GM23338 (cell line): ENCODE data around the gene ANKK1. TPM values are rescaled to one million over a fixed set of nuclear protein-coding genes. Genes with fewer than 3 reads are reported as not detected.

Source experiments
- ATAC-seq: fragments of 200-7000 bp; cut with Tn5 transposase; 3 replicates; pipeline ENCODE4 v1.9.1; 2020
- DNase-seq: peaks from one replicate; pipeline ENCODE4 v3.0.0-alpha.2; 2015; ENCODE audit warnings: low spot score
- H2AFZ ChIP-seq: fragments of 200-600 bp; sonication (generic); 2 replicates; pipeline ENCODE4 v1.8.0; 2016; ENCODE audit warnings: antibody characterized with exemption, mild to moderate bottlenecking, moderate library complexity
- H3F3A ChIP-seq: fragments of 200-600 bp; sonication (generic); replicated peaks from 2 replicates; pipeline ENCODE4 v1.8.0; 2017; ENCODE audit warnings: antibody characterized with exemption, mixed run types, low read depth
- H3K27ac ChIP-seq: fragments of 200-600 bp; sonication (generic); 2 replicates; pipeline ENCODE4 v1.6.1; 2016; ENCODE audit warnings: low read depth
- H3K27me3 ChIP-seq: fragments of 200-600 bp; sonication (generic); 2 replicates; pipeline ENCODE4 v1.8.0; 2016; ENCODE audit warnings: mild to moderate bottlenecking, mixed run types, moderate library complexity; ENCODE audit not compliant: insufficient read depth
- H3K36me3 ChIP-seq: fragments of 200-600 bp; sonication (generic); 2 replicates; pipeline ENCODE4 v1.8.0; 2016; ENCODE audit warnings: mild to moderate bottlenecking; ENCODE audit not compliant: insufficient read depth
- H3K4me1 ChIP-seq: fragments of 200-600 bp; sonication (generic); 2 replicates; pipeline ENCODE4 v1.8.0; 2016; ENCODE audit warnings: mild to moderate bottlenecking, moderate library complexity; ENCODE audit not compliant: insufficient read depth
- H3K4me2 ChIP-seq: fragments of 200-600 bp; sonication (generic); 2 replicates; pipeline ENCODE4 v1.7.1; 2017; ENCODE audit warnings: mixed run types
- H3K4me3 ChIP-seq: fragments of 200-600 bp; sonication (generic); 2 replicates; pipeline ENCODE4 v1.6.1; 2016; ENCODE audit warnings: mixed run types
- H3K79me2 ChIP-seq: fragments of 200-600 bp; sonication (generic); replicated peaks from 2 replicates; pipeline ENCODE4 v1.8.0; 2017; ENCODE audit warnings: mild to moderate bottlenecking; ENCODE audit not compliant: insufficient read depth
- H3K9me2 ChIP-seq: fragments of 200-600 bp; sonication (generic); 2 replicates; pipeline ENCODE4 v1.8.0; 2017; ENCODE audit not compliant: insufficient read depth
- H4K20me1 ChIP-seq: fragments of 200-600 bp; sonication (generic); replicated peaks from 2 replicates; pipeline ENCODE4 v1.8.0; 2017; ENCODE audit warnings: mild to moderate bottlenecking; ENCODE audit not compliant: insufficient read depth
- H3K27ac Mint-ChIP-seq: 2 replicates; pipeline ENCODE4 v1.8.0; 2020; ENCODE audit warnings: inconsistent platforms, mild to moderate bottlenecking, moderate library complexity, mixed read lengths
- H3K27me3 Mint-ChIP-seq: 3 replicates; pipeline ENCODE4 v1.8.0; 2022; ENCODE audit warnings: low read depth, mild to moderate bottlenecking, moderate library complexity, mixed read lengths, inconsistent platforms; ENCODE audit not compliant: insufficient read depth, poor library complexity
- H3K36me3 Mint-ChIP-seq: 3 replicates; pipeline ENCODE4 v1.8.0; 2021; ENCODE audit warnings: low read depth, mild to moderate bottlenecking, inconsistent platforms, moderate library complexity, mixed read lengths
- H3K4me1 Mint-ChIP-seq: 3 replicates; pipeline ENCODE4 v1.8.0; 2020; ENCODE audit warnings: mild to moderate bottlenecking, inconsistent platforms, mixed read lengths
- H3K4me3 Mint-ChIP-seq: 3 replicates; pipeline ENCODE4 v1.8.0; 2021; ENCODE audit warnings: moderate library complexity, mild to moderate bottlenecking, inconsistent platforms, mixed read lengths
- H3K9me3 Mint-ChIP-seq: 3 replicates; pipeline ENCODE4 v1.8.0; 2020; ENCODE audit warnings: moderate library complexity, mild to moderate bottlenecking, inconsistent platforms, mixed read lengths
- CREB1 ChIP-seq: fragments of 250-450 bp; sonication (Bioruptor Pico); IDR thresholded peaks from 2 replicates; pipeline ENCODE4 v1.5.0; 2020; ENCODE audit warnings: low read depth, mild to moderate bottlenecking, moderate library complexity
- EZH2 ChIP-seq: fragments of 200-600 bp; sonication (generic); IDR thresholded peaks from one replicate; pipeline ENCODE4 v1.8.0; 2017; ENCODE audit warnings: antibody characterized with exemption, mild to moderate bottlenecking, low read depth; ENCODE audit not compliant: unreplicated experiment
- POLR2AphosphoS5 ChIP-seq: IDR thresholded peaks from 2 replicates; pipeline ENCODE4 v1.6.1; 2016; ENCODE audit warnings: antibody characterized with exemption, low read depth
- ZNF114 ChIP-seq: fragments of 250-450 bp; sonication (Bioruptor Pico); IDR thresholded peaks from 2 replicates; pipeline ENCODE4 v1.5.0; 2020; ENCODE audit warnings: mild to moderate bottlenecking, moderate library complexity
- polyA plus RNA-seq: library from polyadenylated mRNA; unstranded; fragments of >200 nt; fragmentation: Nextera tagmentation; extraction: Ambion mirVana; gene quantifications from 2 replicates; pipeline ENCODE4 v1.2.1, GENCODE V29; 2016
- total RNA-seq: library from RNA; depleted of rRNA; stranded (reverse); fragments of >200 nt; shearing (Covaris generic); gene quantifications from 2 replicates; pipeline ENCODE4 v1.2.3, GENCODE V29; 2014
- TF ChIP-seq, protein P1 (sequence below): fragments of 250-450 bp; sonication (Bioruptor Pico); IDR thresholded peaks from 2 replicates; pipeline ENCODE4 v1.5.0; 2020; ENCODE audit warnings: mild to moderate bottlenecking, moderate library complexity
- TF ChIP-seq, protein P2 (sequence below), 2 experiments: fragments of 200-600 bp in 1 of 2; sonication (generic) in 1 of 2; conservative IDR thresholded peaks; 2 replicates each; pipeline versions ENCODE4 v1.5.1 to v1.6.1; 2016 to 2017; ENCODE audit warnings: antibody characterized with exemption in 2 of 2, low read depth in 2 of 2, mild to moderate bottlenecking in 2 of 2, moderate library complexity in 1 of 2

The ANKK1 gene
- total and polyA plus RNA-seq, 2 experiments from 2014 or later, result 0.08 to 0.14 TPM

DNA sequence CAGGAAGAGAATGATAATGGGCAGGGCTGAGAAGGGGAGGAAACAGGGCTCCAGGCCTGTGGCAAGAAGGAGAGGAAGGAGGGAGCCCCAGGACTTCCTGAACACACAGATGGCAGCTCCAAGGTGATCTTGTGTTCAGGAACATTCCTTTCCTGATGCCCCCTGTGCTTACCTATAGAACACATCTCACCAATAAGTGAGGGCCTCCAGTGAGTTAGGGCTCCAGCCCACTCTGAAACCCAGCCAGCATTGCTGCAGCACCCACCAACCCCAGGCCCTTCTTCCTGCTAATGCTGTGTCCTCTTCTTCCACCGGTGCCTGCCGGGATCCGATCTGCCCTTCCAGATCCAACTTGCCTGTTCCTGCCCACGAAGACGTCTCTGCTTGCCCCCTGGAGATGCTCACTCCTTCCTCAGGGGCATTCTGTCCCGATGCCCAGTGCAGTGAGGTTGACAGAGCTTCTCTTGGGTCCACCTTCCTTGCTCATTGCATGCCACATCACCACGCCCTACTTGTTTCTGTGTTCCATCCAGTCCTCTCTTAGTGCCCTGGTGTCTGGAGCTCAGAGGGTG is 17.4 kb downstream of the ANKK1 start (continued):
- TF ChIP-seq EZH2 (no peak), POLR2AphosphoS5 (no peak)
- TF ChIP-seq, protein P1, sequence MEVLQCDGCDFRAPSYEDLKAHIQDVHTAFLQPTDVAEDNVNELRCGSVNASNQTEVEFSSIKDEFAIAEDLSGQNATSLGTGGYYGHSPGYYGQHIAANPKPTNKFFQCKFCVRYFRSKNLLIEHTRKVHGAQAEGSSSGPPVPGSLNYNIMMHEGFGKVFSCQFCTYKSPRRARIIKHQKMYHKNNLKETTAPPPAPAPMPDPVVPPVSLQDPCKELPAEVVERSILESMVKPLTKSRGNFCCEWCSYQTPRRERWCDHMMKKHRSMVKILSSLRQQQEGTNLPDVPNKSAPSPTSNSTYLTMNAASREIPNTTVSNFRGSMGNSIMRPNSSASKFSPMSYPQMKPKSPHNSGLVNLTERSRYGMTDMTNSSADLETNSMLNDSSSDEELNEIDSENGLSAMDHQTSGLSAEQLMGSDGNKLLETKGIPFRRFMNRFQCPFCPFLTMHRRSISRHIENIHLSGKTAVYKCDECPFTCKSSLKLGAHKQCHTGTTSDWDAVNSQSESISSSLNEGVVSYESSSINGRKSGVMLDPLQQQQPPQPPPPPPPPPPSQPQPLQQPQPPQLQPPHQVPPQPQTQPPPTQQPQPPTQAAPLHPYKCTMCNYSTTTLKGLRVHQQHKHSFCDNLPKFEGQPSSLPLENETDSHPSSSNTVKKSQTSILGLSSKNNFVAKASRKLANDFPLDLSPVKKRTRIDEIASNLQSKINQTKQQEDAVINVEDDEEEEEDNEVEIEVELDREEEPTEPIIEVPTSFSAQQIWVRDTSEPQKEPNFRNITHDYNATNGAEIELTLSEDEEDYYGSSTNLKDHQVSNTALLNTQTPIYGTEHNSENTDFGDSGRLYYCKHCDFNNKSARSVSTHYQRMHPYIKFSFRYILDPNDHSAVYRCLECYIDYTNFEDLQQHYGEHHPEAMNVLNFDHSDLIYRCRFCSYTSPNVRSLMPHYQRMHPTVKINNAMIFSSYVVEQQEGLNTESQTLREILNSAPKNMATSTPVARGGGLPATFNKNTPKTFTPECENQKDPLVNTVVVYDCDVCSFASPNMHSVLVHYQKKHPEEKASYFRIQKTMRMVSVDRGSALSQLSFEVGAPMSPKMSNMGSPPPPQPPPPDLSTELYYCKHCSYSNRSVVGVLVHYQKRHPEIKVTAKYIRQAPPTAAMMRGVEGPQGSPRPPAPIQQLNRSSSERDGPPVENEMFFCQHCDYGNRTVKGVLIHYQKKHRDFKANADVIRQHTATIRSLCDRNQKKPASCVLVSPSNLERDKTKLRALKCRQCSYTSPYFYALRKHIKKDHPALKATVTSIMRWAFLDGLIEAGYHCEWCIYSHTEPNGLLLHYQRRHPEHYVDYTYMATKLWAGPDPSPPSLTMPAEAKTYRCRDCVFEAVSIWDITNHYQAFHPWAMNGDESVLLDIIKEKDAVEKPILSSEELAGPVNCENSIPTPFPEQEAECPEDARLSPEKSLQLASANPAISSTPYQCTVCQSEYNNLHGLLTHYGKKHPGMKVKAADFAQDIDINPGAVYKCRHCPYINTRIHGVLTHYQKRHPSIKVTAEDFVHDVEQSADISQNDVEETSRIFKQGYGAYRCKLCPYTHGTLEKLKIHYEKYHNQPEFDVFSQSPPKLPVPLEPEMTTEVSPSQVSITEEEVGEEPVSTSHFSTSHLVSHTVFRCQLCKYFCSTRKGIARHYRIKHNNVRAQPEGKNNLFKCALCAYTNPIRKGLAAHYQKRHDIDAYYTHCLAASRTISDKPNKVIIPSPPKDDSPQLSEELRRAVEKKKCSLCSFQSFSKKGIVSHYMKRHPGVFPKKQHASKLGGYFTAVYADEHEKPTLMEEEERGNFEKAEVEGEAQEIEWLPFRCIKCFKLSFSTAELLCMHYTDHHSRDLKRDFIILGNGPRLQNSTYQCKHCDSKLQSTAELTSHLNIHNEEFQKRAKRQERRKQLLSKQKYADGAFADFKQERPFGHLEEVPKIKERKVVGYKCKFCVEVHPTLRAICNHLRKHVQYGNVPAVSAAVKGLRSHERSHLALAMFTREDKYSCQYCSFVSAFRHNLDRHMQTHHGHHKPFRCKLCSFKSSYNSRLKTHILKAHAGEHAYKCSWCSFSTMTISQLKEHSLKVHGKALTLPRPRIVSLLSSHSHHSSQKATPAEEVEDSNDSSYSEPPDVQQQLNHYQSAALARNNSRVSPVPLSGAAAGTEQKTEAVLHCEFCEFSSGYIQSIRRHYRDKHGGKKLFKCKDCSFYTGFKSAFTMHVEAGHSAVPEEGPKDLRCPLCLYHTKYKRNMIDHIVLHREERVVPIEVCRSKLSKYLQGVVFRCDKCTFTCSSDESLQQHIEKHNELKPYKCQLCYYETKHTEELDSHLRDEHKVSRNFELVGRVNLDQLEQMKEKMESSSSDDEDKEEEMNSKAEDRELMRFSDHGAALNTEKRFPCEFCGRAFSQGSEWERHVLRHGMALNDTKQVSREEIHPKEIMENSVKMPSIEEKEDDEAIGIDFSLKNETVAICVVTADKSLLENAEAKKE, result no peak
- TF ChIP-seq, protein P2, sequence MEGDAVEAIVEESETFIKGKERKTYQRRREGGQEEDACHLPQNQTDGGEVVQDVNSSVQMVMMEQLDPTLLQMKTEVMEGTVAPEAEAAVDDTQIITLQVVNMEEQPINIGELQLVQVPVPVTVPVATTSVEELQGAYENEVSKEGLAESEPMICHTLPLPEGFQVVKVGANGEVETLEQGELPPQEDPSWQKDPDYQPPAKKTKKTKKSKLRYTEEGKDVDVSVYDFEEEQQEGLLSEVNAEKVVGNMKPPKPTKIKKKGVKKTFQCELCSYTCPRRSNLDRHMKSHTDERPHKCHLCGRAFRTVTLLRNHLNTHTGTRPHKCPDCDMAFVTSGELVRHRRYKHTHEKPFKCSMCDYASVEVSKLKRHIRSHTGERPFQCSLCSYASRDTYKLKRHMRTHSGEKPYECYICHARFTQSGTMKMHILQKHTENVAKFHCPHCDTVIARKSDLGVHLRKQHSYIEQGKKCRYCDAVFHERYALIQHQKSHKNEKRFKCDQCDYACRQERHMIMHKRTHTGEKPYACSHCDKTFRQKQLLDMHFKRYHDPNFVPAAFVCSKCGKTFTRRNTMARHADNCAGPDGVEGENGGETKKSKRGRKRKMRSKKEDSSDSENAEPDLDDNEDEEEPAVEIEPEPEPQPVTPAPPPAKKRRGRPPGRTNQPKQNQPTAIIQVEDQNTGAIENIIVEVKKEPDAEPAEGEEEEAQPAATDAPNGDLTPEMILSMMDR (conservative IDR thresholded peaks at IDR 0.05; ENCODE audit: low read depth in 2 of 2), result no peak

DNA sequence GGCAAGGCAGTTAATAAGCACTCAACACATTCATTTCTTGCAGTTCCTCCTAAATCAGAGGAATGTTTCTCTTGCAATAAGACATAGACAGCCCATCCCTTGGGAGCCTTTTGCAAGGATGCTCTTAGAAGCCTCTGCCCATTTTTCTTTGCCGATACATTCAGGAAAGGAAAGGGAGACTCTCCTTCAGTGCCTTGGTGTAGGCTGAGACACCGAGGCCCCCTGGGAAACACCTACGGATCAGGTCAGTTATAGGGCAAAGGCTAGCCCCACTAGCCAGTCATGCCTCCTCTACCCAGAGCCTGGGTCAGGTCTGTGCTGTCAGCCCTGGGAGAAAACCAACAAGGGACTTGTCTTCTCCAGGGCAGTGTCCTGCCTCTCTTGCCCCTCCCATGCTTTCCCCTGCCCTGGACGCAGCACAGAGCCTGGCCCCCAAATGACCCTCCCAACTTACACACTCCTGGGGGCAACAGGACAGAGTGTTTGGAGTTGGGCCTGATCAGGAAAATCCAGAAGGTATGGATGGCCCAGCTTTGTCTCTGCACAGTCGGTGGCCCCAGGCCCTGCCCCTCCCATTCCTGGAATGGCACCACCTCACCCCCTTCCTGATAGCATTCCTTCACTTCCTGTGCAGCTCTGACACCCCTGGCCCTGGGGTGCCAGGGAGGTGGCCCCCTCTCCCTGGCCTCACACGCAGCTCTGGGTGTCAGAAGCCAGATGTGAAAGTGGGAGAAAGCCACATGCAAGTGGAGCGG is 18.3 kb downstream of the ANKK1 start:
- H3K27me3 Mint-ChIP-seq, result peaks cover 7% of the 10 kb centered on the region
- H3K4me3 ChIP-seq, result no peak overlapping the region
- no peaks in the 10 kb centered on the region for H3K27me3 ChIP-seq
- H3K4me1 Mint-ChIP-seq, result peaks cover 8% of the 10 kb centered on the region
- H3K27ac ChIP-seq, result no peak overlapping the region
- no peak overlapping the region for H3K4me3 Mint-ChIP-seq
- no peaks in the 10 kb centered on the region for H3K79me2 ChIP-seq
- H2AFZ ChIP-seq, result no peak overlapping the region
- H3F3A ChIP-seq, result no peaks in the 10 kb centered on the region
- DNase-seq, result no peak
- H3K9me2 ChIP-seq, result no peaks in the 10 kb centered on the region
- no peaks in the 10 kb centered on the region for H4K20me1 ChIP-seq
- no peak for ATAC-seq
- no peak overlapping the region for H3K27ac Mint-ChIP-seq
- H3K4me1 ChIP-seq, result no peaks in the 10 kb centered on the region
- H3K36me3 Mint-ChIP-seq, result no peaks in the 10 kb centered on the region
- no peaks in the 10 kb centered on the region for H3K36me3 ChIP-seq
- H3K9me3 Mint-ChIP-seq, result no peaks in the 10 kb centered on the region
- H3K4me2 ChIP-seq, result no peak overlapping the region
- TF ChIP-seq ZNF114 (CRISPR knock-in tag), result no peak
- TF ChIP-seq, protein P1, result no peak
- TF ChIP-seq CREB1 (CRISPR knock-in tag), result no peak
